Measurements from ENCODE around the gene SHANK2. TPM values are rescaled to one million over a fixed set of nuclear protein-coding genes. Genes with fewer than 3 reads are reported as not detected.
A peak's percentile ranks its signal among the peaks of the same experiment; 100 is the strongest.

Gene SHANK2
- total RNA-seq, 2 donors from 2014 or later = 0.51 to 0.67 TPM

DNA sequence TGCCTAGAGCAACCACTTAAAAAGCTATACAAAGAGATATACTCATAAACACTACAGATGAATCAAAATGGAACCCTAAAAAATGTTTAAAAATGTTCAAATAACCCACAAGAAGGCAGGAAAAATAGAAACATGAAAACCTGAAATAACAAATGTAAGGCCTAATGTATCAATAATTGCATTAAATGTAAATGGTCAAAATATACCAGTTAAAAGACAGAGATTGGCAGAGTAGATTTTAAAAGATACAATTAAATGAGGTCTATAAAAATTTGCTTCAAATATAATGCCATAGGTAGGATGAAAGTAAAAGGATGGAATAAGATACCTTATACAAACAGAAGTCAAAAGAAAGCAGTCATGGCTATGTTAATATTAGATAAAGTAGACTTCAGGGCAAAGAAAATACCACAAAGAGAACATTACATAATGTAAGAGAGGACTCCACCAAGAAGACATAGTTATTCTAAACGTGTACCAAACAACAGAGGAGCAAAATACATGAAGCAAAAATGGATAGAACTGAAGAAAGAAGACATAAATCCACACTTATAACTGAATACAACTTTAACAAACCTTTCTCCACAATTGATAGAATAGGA, 25.2 kb downstream of the SHANK2 start:
- intact Hi-C loops (cut with DNase I) = no loop called here
- DNase-seq (ENCODE audit: low spot score) = no peak

DNA sequence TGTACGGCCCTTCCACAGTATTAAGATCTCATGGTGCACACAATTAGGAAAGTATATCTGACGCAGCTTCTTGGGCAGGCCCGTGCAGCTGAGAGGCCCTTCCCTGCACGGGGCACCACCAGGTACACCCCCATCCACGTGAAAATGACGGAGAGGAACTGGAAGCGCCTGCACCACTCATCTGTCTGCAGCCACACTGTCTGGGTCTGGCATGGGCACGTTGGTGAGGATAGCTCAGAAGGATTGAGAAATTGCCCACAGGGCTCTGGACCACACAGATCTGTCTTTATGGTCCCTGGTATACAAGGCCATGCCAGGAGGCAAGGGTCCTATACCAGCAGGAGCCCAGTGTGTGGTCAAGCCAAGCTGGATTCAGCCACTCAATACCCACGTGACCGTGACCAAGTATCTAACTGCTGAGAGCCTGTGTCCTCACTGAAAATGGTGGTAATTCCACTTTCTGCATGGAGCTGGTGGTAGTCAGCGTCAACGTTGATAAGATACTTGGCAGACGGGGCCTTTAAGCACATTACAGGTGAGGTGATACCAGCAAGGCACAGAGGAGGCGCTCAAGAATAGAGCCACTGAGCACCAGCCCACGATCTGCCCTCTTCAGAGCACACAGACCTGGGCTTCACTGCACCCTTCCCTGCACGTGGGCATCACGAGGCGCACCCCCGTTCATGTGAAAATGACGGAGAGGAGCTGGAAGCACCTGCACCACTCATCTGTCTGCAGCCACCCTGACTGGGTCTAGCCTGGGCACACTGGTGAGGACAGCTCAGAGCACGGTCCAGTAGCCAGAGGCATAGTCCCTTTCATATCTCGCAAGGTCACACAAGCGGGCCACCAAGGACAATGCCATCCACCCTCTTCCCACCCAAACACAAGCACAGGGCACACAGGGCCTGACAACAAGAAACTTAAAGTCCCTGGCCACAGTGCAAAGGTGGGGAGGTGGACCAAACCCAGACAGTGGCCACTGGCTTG, 28.4 kb downstream of the SHANK2 start:
- intact Hi-C loops (cut with DNase I) = no loop called here
- peak; percentile 56 for DNase-seq (ENCODE audit: low spot score)

DNA sequence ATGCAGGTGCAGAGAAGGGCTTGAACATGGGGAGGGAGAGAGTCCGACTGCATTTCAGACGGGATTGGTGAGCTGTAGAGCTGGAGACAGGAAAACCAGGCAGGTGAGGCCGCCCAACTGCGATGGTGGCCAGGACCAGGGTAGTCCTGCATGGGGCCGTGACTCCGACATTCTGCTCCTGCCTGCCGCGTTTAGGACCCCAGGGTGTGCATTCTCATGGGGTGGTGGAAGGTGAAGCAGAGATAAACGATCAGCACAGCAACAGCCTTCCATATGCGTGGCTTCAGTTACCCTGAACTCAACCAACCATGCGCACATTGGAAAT, 29.3 kb downstream of the SHANK2 start:
- intact Hi-C loops (cut with DNase I) = no loop called here
- DNase-seq (ENCODE audit: low spot score) = peak; percentile 68

DNA sequence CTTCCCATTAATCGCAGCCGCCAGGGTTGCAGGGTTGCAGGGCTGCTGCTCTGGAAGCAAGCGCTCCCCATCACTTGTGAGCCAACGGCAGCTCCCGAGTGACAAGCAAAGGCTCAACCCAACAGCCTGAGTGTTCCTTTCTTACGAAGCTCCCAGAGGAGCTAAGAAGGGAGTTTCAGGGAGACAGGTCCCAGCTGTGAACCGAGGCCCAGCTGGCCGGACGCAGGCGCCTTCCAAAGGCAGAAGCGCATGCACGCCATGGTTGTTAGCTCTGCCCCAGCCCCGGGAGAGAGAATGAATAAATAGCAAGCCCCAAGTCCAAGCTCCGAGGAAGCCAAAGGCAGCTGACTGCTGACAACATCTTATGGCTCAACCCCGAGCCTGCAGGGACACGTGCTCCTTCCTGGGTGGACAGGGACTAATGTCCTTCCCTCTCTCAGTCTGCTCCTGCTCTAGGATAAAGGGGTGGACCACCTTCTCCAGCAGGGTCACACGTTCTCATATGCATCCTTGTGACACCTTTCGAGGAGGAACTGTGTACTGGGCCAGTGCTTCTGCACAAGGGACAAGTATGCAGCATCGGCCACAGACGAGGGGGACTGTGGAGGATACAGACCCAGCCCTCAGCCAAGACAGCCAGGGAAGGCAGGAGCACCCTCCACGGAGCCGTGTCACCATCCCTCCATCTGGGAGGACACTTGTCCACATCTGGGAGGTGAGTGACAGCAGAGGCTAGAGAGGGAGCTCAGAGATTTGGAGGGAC, 29.9 kb downstream of the SHANK2 start:
- intact Hi-C loops (cut with DNase I) = no loop called here
- DNase-seq (ENCODE audit: low spot score) = peak; percentile 53

DNA sequence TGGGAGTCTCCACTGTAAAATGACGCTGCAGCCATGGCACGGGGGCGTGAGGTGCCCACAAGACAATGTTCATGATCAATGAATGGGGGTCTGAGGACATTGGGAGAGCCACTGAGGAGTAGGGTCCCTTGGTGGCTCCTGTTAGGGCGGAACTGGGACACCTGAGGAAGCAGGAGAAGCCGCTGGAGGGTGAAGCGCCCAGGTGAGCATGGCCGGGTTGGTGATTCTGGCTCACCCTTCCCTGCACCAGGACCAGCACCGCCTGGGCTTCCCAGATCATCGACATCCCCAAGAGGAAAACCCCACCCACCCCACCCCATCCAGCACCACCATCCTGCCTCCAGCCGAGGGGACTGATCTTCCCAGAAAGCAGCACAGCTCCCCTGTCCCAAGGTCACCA, 30.6 kb downstream of the SHANK2 start:
- intact Hi-C loops (cut with DNase I) = no loop called here
- DNase-seq (ENCODE audit: low spot score) = peak; percentile 52

DNA sequence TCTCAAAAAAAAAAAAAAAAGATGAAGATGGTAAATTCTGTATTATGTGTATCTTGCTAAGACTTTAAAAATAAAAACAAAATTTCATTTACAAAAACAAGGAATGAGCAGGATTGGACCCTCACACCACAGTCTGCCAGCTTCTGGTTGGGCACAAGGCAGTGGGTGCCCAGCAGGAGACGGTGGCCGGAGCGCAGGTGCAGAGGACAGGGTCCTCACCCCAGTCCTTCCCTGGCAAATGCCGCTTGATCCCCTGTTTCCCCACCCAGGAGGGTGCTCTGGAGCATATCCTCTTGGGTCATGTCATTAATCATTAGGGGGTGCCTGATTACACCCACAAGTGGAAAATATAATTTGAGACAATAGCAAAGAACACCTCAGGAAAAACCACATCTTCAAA, 31.2 kb downstream of the SHANK2 start:
- intact Hi-C loops (cut with DNase I) = no loop called here
- peak; percentile 52 for DNase-seq (ENCODE audit: low spot score)

DNA sequence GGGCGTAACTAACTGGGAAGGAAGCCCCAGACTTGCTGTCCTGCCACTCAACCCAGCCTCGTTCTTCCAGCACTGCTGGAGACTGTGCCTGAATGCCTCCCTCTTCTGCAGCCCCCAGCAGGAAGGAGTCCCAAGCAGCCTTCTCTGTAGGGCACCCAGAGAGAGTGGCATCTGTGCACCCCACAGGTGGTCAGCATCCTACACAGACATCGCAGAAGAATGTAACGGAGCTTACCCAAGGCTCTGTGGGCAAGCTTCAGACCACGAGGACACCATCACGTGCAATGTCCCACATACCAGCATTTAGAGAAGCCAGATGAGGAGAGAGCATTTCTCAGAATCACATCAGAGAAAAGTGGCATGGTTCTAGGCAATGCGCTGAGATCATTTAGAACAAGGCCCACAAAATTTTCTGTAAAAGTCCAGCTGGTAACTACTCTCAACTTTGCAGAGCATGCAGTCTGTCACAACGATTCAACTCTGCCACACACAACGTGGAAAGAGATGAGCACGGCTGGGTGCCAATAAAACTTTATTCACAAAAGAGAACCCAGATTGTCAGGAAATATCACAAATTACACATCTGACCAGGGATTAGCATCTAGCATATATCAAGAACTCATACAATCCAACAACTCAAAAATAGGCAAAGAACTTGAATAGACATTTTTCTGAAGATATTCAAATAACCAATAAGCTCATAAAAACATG, 33.4 kb downstream of the SHANK2 start:
- intact Hi-C loops (cut with DNase I) = no loop called here
- DNase-seq (ENCODE audit: low spot score) = peak; percentile 30

DNA sequence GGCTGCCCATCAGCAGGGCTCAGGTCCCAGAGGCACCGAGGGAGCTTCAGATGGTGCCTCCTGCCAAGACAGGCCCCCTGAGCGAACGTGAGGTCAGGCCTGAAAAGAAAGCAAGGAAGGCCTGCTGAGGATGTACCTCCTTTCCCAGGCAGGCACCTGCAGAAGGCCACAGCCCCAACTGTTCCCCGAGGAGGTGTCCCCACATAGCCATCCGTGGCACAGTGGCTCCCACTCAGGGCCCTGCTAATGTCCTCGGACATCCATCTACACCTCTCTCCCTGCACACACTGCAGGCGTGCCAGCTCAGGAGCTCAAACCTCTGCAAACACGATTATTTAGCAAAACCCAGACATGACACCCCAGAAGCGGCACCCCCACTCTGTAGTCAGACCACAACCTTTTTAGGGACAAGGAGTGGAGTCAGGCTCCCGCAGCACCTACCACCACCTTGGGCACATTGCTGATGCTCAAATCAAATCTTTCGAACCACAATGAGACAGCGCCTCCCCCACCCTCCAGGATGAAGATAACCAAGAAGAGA, 36.9 kb downstream of the SHANK2 start:
- DNase-seq (ENCODE audit: low spot score) = peak; percentile 58
- intact Hi-C loops (cut with DNase I) = no loop called here

DNA sequence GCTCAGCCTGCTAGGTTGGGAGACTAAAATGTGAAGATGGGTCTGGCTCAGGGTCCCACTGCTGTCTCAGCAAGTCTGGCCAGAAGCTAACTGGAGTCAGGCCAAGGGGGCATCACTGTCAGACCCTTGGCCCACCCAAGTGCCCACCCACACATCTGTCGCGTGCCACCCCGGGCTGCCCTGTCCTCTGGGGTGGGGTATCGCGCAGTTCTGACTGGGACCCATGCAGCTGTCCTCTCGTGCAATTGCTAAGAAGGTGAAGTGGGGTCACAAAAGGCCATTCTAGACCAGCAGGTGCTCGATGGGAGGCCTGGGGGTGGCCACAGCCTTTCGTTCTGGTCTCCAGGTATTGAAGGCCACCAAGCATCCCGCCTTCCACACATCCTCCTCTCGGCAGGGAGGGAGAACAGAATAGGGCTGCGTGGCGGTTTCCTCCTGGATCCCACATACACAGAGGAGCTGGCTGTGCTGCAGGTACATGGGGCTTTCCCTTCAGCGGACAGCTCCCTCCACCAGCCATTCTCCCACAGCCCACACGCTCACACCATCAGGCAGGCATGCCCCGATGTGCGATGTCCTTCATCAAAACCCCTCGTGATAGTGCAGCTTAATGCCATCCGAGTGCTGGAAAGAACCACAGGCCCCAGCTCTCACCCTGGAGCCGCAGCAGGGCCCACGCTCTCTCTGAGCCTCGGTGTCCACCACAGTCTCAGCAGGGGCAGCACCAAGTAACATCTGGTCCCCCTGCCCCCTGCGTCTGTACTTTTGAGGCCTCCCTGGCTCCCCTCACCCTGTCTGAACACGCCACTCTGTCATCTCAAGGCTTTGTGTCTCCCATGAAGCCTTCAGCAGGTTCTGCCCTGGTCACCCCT, 37.6 kb downstream of the SHANK2 start:
- intact Hi-C loops (cut with DNase I) = no loop called here
- DNase-seq (ENCODE audit: low spot score) = peak; percentile 46

DNA sequence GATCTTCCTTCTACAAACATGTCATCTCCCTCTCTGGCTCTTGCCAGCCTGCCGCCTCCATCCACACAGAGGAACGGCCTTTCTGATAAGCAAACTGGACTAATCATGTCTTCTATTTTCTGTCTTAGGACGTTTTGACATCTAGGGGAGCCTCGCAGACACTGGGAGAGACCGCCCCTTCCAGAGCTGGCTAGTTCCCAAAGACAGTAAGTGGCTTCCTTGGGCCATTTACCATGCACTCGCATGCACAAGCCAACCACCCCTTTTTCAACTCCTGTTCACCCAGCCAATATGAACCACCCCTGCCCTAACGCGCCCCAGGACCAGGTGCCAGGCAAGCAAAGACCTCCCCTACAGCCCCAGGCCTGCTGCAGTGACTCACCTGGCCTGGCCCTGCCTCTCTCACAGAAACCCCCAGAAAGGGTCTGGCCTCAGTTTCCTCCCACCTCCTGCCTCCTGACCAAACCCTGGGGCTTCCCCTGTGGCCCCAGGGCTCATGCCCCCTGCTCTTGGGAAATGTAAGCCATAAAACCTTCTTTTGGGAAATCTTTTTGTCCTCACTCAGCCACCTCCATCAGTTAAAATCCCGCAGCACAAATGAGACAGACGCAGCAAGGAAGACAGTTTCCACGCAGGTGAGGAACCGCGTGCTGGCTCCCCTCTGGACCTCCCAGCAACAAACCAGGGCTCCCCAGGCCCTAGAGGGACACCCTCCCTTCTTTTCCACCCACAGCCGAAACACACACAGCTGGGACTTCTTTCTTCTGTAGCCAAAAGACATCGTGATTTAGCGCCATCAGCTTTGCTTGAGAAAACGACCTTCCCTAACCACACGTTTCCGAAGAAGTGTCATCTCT, 38.5 kb downstream of the SHANK2 start:
- DNase-seq (ENCODE audit: low spot score) = peak; percentile 36
- intact Hi-C loops (cut with DNase I) = no loop called here

DNA sequence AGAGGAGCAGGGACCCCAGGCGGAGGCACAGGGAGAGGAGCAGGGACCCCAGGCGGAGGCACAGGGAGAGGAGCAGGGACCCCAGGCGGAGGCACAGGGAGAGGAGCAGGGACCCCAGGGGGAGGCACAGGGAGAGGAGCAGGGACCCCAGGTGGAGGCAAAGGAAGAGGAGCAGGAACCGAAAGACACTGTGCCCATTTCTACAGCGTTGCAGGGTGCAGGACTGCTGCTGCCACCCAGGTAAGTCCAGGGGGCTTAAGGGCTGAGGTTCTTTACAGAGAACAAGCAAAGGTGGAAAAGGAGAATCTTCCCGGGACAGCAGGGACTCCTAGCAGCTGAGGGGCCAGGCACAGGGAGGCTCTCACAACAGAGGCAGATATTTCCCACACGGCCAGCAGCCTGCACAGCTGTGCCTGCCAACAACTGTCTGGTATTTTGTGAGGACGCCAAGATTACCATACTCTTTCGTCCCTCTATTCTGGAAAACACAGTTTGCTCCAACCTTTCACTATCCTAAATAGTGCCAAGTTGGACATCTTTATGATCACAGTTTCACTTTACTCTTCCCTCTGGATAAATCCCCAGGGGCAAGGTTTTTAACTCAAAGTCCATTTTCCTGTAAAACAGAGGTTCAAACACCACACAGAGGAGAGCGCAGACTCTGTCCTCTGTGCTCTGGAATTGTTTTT, 39.4 kb downstream of the SHANK2 start:
- DNase-seq (ENCODE audit: low spot score) = peak; percentile 49
- intact Hi-C loops (cut with DNase I) = no loop called here

DNA sequence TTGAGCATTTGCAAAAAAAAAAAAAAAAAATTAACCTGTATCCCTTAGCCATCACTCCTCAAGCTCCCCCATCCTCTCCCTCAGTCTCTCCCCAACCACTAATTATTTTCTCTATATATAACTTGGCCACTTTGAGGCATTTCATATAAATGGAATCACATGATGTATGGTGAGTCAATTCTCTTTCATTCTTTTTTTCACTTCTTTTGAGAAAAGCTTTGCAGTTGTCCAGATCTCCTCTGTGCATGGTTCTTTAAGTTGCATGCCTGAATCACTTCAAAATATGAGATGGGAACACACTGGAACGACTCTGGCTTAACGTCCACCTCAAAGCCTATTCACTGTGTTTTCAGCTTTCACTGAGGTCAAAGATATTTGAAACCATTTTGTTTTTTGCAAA, 40.7 kb downstream of the SHANK2 start:
- intact Hi-C loops (cut with DNase I) = no loop called here
- no peak for DNase-seq (ENCODE audit: low spot score)

DNA sequence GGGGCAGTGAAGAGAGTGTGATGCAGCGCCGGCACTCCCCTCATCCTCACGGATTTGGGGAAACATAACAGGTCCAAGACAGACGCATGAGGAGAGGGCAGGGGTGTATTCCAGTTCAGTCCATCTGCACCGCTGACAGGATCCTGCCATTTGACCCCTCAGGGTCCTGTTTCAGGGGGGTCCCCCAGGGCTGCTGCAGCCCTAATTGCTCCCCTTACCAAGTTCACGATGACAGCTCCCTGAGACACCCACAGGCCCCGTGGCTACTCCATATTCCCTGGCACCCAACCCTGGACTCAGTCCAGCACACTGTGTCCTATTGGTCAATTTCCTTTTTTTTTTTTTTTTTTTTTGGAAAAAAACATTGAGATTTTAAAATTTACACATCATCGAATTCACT, 41.5 kb downstream of the SHANK2 start:
- intact Hi-C loops (cut with DNase I) = no loop called here
- DNase-seq (ENCODE audit: low spot score) = peak; percentile 37

DNA sequence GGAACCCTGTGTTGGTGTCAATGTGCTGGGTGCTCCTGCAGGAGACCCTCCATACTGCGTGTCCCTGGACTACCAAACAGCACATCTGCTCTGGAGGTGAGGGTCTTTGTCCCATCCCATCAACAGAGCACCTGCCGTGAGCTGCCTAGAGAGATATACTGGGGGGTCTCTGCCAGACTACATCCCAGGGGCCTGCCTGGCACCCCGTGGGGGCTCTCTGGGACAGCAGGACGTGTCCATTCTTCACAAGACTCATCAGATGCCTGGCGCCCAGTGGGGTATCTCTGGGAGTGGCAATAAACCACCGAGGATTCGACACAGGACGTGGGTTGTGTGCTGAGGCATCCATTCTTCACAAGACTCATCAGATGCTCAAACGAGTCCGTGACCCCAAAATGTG, 42.7 kb downstream of the SHANK2 start:
- intact Hi-C loops (cut with DNase I) = no loop called here
- DNase-seq (ENCODE audit: low spot score) = peak; percentile 49

DNA sequence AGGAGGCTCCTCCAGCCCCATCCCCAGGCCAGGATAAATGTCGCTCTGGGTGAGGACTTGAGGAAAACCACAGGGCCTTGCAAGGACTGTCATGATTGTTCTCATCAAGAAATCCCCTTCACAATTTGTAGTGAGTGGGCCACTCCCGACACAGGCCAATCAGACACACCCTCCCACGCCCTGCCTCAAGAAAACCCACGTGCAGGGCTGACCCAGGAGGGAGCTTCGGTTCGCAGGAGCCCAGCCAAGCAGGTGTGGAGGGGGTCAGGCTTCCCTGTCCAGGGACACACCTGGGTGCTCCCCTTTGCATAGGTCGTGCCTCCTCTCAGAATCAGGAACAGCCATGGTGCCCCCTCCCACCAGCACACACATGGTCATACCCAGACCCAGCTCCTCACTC, 43.2 kb downstream of the SHANK2 start:
- intact Hi-C loops (cut with DNase I) = no loop called here
- DNase-seq (ENCODE audit: low spot score) = peak; percentile 66

DNA sequence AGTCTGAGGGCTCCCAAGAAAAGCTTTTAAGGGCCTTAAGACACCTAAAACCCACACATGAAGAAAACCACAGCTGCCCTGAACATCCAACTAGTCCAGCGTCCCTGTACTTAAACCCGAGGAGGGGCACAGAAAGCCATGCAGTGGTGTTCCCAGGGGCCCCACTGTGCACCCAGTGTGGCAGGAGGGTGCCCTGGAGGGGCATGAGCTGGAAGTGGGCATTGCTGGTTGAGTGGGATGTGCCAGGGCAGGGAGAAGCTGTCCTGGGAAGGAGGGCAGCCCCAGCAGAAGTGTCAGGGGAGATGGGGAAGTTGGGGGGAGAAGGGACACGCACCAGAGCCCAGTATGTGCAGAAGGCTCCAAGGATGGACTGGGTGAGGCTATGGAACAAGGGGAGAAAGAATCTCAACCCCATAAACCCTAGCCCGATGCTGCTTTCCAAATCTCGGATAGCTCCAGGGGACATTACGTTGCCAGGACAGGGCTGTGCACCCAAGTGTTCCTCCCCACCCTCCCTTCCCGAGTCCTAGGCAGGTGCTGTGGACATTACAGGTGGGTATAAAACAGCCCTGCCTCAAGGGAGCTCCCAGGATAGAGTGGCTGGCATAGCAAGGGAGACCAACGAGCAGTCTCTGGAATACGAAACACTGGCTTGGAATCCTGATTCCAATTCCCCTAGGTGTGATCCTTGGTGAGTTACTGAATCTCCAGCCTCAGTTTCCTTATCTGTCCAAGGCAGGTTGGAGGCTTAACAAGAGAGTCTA, 44.2 kb downstream of the SHANK2 start:
- peak; percentile 62 for DNase-seq (ENCODE audit: low spot score)
- intact Hi-C loops (cut with DNase I) = no loop called here
